ENCODE results near the gene WDSUB1. TPM values are rescaled to one million over a fixed set of nuclear protein-coding genes. Genes with fewer than 3 reads are reported as not detected.

Gene WDSUB1
- polyA plus RNA-seq, 1 of the 3 experiments (the other 2 are of a cell fraction), result 5.3 TPM

DNA sequence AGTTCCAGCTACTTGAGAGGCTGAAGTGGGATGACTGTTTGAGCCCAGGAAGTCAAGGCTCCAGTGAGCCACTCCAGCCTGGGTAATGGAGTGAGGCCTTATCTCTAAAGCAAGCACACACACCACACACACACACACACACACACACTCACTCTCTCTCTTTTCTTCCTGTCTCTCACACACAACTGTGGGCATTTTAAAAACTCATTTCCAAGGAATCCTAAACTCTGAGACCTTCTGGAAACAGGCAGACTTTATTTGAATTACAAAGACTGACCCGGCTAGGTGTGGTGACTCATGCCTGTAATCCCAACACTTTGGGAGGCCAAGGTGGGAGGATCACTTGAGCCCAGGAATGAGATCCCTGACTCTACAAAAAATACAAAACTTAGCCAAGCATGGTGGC is 21.3 kb downstream of the WDSUB1 start (continued):
- TF ChIP-seq TAF1 (IDR thresholded peaks at IDR 0.05; ENCODE audit: borderline replicate concordance, low read depth, low read length), result no peak

DNA sequence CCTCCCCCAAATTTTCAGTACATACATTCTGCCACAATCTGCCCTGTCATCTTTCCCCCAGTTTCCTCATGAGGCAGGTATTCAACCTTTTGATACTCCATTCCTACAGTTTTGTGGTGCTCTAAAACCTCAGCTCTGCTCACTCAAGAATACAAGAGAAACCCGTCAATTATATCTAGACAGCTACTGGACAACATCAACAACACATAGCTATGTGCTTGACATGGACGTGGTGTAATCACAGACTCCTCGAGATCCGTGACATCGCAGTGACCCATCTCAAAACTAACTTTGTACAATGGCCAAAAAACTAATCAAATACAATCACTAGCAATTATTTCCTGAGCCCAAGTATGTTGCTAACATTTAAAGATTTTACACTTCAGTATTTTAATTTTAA is 23.6 kb downstream of the WDSUB1 start:
- WGBS (ENCODE audit: low lambda C conversion rate), result 96% methylated on average over 5 of the region's 5 CpGs
- Histone ChIP-seq H3K9me2 (no peaks in the 10 kb centered on the region), H3K4me1 (ENCODE audit: control insufficient read depth in 1 of 2, insufficient read depth in 2 of 2, low read depth in 1 of 2, low read length in 1 of 2) (no peaks in the 10 kb centered on the region), H3K79me2 (ENCODE audit: insufficient read depth) (no peaks in the 10 kb centered on the region), H4K20me1 (ENCODE audit: insufficient read depth) (no peaks in the 10 kb centered on the region), H3K27me3 (ENCODE audit: insufficient read depth) (no peaks in the 10 kb centered on the region), H3F3A (replicated peaks; ENCODE audit: insufficient read depth) (no peaks in the 10 kb centered on the region), H3K36me3 (replicated peaks in 1 of 2; ENCODE audit: control insufficient read depth in 1 of 2, insufficient read depth in 2 of 2, low read length in 1 of 2) (peaks cover 0 to 10% of the 10 kb centered on the region in 2 experiments), H3K9me3 (no peaks in the 10 kb centered on the region), H3K9ac (no peak overlapping the region), H3K4me3 (ENCODE audit: low read depth in 2 of 2, low read length in 1 of 2) (no peak overlapping the region), H3K4me2 (no peak overlapping the region), H2AFZ (ENCODE audit: low read depth) (no peak overlapping the region), H3K27ac (ENCODE audit: low read depth in 2 of 2, low read length in 1 of 2) (no peak overlapping the region)
- DNase-seq, result no peak
- ChIA-PET POLR2A (no interaction called here), CTCF (no interaction called here)
- TF ChIP-seq TAF1 (IDR thresholded peaks at IDR 0.05; ENCODE audit: borderline replicate concordance, low read depth, low read length) (no peak), FOSL2 (IDR thresholded peaks at IDR 0.05; ENCODE audit: borderline replicate concordance, low read depth) (no peak), EZH2phosphoT487 (IDR thresholded peaks at IDR 0.05; ENCODE audit: borderline replicate concordance, low read depth) (no peak), EP300 (IDR thresholded peaks at IDR 0.05; ENCODE audit: borderline replicate concordance in 1 of 2, low read depth in 1 of 2, low read length in 1 of 2) (no peak), FOXJ3 (CRISPR knock-in tag; IDR thresholded peaks at IDR 0.05) (no peak), MEF2A (IDR thresholded peaks at IDR 0.05; ENCODE audit: borderline replicate concordance, low read depth) (no peak), GATA2 (CRISPR knock-in tag; IDR thresholded peaks at IDR 0.05) (no peak), YY1 (IDR thresholded peaks at IDR 0.05; ENCODE audit: low read depth) (no peak), FOXM1 (IDR thresholded peaks at IDR 0.05; ENCODE audit: low read depth) (no peak)
- TF ChIP-seq, protein P1, sequence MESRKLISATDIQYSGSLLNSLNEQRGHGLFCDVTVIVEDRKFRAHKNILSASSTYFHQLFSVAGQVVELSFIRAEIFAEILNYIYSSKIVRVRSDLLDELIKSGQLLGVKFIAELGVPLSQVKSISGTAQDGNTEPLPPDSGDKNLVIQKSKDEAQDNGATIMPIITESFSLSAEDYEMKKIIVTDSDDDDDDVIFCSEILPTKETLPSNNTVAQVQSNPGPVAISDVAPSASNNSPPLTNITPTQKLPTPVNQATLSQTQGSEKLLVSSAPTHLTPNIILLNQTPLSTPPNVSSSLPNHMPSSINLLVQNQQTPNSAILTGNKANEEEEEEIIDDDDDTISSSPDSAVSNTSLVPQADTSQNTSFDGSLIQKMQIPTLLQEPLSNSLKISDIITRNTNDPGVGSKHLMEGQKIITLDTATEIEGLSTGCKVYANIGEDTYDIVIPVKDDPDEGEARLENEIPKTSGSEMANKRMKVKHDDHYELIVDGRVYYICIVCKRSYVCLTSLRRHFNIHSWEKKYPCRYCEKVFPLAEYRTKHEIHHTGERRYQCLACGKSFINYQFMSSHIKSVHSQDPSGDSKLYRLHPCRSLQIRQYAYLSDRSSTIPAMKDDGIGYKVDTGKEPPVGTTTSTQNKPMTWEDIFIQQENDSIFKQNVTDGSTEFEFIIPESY (IDR thresholded peaks at IDR 0.05; ENCODE audit: borderline replicate concordance, low read depth), result no peak
- TF ChIP-seq, protein P2, sequence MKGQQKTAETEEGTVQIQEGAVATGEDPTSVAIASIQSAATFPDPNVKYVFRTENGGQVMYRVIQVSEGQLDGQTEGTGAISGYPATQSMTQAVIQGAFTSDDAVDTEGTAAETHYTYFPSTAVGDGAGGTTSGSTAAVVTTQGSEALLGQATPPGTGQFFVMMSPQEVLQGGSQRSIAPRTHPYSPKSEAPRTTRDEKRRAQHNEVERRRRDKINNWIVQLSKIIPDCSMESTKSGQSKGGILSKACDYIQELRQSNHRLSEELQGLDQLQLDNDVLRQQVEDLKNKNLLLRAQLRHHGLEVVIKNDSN (IDR thresholded peaks at IDR 0.05; ENCODE audit: borderline replicate concordance, low read depth), result no peak

DNA sequence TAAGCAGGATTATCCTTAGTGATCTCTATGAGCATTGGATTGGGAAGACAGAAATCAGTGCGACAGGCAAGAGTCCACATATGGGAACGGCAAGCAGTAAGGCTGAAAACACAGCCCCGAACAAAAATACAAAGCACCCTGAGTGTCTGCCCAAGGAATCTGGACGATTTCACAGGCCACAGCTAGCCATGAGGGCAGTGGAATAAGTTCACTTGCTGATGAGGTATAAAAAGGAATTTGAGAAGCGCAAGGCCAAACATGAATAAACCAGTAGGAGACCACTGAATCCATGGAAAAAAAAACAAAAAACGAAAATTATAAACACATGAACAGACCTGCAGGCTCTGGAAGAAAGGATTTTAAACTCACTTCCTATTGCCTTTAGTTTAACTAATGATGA is 24.3 kb downstream of the WDSUB1 start:
- Histone ChIP-seq H3K9ac (no peak overlapping the region), H2AFZ (ENCODE audit: low read depth) (no peak overlapping the region), H3K27ac (ENCODE audit: low read depth in 2 of 2, low read length in 1 of 2) (no peak overlapping the region), H3F3A (replicated peaks; ENCODE audit: insufficient read depth) (no peaks in the 10 kb centered on the region), H3K9me3 (no peaks in the 10 kb centered on the region), H3K9me2 (no peaks in the 10 kb centered on the region), H4K20me1 (ENCODE audit: insufficient read depth) (no peaks in the 10 kb centered on the region), H3K4me1 (ENCODE audit: control insufficient read depth in 1 of 2, insufficient read depth in 2 of 2, low read depth in 1 of 2, low read length in 1 of 2) (no peaks in the 10 kb centered on the region), H3K79me2 (ENCODE audit: insufficient read depth) (no peaks in the 10 kb centered on the region), H3K4me3 (ENCODE audit: low read depth in 2 of 2, low read length in 1 of 2) (no peak overlapping the region), H3K27me3 (ENCODE audit: insufficient read depth) (no peaks in the 10 kb centered on the region), H3K4me2 (no peak overlapping the region), H3K36me3 (replicated peaks in 1 of 2; ENCODE audit: control insufficient read depth in 1 of 2, insufficient read depth in 2 of 2, low read length in 1 of 2) (peaks cover 0 to 10% of the 10 kb centered on the region in 2 experiments)
- ChIA-PET CTCF (no interaction called here), POLR2A (no interaction called here)
- DNase-seq, result no peak
- WGBS (ENCODE audit: low lambda C conversion rate), result 87% methylated on average over 6 of the region's 6 CpGs
- TF ChIP-seq FOXJ3 (CRISPR knock-in tag; IDR thresholded peaks at IDR 0.05), result no peak
- TF ChIP-seq, protein P3, sequence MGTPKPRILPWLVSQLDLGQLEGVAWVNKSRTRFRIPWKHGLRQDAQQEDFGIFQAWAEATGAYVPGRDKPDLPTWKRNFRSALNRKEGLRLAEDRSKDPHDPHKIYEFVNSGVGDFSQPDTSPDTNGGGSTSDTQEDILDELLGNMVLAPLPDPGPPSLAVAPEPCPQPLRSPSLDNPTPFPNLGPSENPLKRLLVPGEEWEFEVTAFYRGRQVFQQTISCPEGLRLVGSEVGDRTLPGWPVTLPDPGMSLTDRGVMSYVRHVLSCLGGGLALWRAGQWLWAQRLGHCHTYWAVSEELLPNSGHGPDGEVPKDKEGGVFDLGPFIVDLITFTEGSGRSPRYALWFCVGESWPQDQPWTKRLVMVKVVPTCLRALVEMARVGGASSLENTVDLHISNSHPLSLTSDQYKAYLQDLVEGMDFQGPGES (IDR thresholded peaks at IDR 0.05; ENCODE audit: low read depth, low read length), result no peak
- TF ChIP-seq CHD2 (IDR thresholded peaks at IDR 0.05; ENCODE audit: low read length, partially characterized antibody), result no peak
- TF ChIP-seq SIN3A (IDR thresholded peaks at IDR 0.05; ENCODE audit: borderline replicate concordance, low read depth, low read length), result no peak
- TF ChIP-seq YY1 (IDR thresholded peaks at IDR 0.05; ENCODE audit: low read depth), result no peak
- no peak for TF ChIP-seq TCF12 (IDR thresholded peaks at IDR 0.05)
- no peak for TF ChIP-seq TEAD4 (IDR thresholded peaks at IDR 0.05; ENCODE audit: borderline replicate concordance, insufficient read depth)
- TF ChIP-seq, protein P4, sequence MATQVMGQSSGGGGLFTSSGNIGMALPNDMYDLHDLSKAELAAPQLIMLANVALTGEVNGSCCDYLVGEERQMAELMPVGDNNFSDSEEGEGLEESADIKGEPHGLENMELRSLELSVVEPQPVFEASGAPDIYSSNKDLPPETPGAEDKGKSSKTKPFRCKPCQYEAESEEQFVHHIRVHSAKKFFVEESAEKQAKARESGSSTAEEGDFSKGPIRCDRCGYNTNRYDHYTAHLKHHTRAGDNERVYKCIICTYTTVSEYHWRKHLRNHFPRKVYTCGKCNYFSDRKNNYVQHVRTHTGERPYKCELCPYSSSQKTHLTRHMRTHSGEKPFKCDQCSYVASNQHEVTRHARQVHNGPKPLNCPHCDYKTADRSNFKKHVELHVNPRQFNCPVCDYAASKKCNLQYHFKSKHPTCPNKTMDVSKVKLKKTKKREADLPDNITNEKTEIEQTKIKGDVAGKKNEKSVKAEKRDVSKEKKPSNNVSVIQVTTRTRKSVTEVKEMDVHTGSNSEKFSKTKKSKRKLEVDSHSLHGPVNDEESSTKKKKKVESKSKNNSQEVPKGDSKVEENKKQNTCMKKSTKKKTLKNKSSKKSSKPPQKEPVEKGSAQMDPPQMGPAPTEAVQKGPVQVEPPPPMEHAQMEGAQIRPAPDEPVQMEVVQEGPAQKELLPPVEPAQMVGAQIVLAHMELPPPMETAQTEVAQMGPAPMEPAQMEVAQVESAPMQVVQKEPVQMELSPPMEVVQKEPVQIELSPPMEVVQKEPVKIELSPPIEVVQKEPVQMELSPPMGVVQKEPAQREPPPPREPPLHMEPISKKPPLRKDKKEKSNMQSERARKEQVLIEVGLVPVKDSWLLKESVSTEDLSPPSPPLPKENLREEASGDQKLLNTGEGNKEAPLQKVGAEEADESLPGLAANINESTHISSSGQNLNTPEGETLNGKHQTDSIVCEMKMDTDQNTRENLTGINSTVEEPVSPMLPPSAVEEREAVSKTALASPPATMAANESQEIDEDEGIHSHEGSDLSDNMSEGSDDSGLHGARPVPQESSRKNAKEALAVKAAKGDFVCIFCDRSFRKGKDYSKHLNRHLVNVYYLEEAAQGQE (IDR thresholded peaks at IDR 0.05; ENCODE audit: low read depth, low read length), result no peak
